GM19467 (cell line): ENCODE measurements around the gene ALPP.

Source experiments
- ATAC-seq: cut with Tn5 transposase; IDR thresholded peaks from one replicate; pipeline ENCODE4 v1.9.1; 2021; ENCODE audit warnings: mild to moderate bottlenecking, moderate library complexity; ENCODE audit not compliant: unreplicated experiment

Gene ALPP

DNA sequence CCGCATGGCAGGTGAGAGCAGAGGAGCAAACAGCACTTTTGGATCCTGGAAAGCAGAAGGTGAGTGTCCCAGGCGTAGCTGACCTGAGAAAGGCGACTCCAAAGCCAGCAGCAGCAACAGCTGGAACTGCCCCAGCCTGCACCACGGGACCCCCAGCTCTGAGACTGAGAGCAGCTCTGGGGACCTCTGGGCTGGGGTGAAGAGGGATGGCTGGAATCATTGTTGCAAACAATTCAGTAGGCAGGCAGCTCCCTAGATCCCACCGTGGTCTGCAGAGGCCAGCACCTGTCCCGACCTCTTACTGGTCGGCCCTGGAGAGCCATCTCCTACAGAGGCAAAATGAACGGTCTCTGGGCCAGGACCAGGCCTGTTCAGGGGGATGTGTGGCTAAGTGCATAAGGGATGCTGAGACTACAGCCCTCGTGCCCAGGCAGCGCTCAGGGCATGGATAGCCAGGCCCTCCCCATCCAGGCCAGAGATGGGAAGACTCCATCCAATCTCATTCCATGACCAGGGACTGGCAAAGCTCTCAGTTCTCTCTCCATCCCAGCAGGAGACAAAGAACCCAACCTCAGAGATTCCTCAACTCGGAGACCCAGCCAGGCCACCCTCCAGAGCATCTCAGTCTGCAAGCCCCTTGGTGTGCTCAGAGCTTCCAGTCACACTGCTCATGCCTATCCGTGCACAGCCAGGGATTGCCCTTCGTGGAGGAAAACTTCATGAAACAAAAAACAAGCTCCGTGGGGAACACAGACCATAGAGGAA lies 38.2 kb upstream of the ALPP start:
- ATAC-seq: no peak

DNA sequence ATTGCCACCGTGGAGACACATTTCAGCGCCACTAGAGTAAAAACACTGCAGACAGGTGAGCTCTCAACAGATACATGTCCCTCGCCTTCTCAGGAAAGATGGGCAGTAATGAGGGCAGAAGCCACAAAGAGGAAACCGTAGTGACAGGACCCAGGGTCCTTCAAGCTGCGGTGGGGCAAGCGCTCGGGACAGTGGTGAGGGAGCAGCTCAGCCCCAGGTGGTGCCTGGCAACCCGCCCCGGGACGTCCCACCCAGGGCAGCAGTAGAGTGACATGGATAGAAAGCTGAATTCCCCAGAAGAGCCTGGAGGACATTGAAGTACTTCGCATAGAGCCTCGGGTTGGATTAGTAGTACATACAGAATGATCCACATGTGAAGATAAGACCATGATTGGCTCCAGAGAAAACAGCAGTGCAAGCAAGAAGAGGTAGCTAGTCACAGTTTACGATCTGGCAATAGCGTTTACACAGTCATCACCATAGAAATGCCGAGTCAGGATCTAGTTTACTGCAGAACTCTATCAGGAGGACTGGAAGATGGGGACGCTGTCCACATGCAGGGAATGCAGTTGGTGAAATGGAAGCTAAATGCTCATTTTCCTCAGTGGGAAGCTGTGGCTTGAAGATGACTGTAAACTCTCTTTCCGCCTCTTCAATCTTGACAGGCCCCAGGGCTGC lies 37.4 kb upstream of the ALPP start:
- ATAC-seq: no peak

DNA sequence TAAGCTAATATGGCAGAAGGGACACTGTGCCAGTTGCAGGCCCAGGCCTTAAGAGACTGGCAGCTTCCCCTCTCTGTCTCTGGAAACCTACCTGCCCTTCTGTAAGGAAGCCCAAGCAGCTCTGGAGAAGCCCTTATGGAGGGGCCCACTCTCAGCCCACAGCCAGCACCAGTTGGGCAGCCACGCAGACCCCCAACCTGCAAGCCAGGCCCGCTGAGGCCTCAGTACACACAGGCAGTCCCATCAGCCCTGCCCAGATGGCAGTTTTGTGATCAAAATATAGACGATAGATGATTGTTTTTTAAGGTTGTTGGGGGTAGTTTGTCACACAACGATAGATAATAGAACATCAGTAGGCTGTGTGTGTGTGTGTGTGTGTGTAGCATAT lies 36.8 kb upstream of the ALPP start:
- ATAC-seq: no peak

DNA sequence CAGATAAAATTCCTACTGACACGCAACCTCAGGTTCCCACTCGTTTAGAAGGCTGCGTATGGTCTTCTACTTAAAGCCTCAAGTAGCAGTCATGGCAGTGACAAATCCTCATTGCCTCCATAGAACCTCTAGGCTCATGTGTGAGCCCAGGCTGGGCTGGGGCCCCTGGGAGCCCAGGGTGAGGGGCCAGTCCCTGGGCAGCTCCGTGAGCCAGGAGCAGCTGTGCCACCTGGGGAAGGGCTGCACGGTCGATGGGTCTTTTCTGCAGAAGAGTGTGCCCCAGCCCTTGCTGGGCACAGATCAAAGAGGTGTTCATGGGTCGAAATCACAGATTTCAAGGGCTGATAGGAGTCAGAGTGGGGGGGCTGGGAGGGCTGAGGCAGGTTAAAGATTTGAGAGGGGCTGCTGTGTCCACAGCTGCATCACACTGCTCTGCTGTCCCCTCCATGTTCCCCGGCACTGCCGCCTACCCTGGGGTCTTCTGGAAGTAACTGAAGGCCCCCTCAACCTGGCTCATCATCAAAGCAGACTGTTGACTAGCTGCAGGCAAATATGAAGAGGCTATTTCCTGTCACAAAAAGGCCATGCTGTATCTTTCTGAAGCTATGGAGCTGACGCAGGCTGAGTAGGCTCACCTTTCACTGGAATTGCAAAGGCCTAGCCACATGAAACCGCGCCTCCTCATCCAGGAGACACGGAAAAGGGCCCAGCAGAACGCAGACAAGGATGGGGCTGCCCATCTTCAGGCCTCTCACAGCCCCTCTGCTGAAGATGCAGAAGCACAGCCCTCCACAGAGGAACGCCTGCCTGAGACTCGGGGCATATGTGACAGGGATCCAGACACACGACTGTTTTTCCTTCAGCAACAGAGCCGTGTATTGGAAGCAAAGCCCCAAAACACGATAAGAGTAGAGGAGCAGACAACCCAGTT lies 35.7 kb upstream of the ALPP start:
- ATAC-seq: no peak

- ATAC-seq: no peak
These were observed 34.7 kb upstream of the ALPP start for GRCh38 chr2:232343821-232344220.

GRCh38 chr2:232345251-232345650 lies 33.3 kb upstream of the ALPP start:
- ATAC-seq: no peak

DNA sequence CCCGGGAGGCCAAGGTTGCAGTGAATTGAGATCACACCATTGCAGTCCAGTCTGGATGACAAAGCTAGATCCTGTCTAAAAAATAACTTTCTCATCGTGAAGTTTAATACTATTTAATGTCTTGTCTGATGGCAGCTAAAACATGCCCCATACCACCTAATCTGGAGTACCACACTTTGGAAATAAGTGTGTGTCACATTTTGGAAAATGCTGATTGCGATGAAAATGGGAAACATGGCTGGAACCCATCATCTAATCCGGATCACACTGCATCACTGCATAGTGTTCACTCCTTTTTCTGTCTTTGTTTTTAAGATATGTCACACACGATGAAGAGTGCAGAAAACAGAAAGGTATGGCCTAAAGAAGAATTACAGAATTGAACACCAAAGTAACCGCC lies 31.2 kb upstream of the ALPP start:
- no peak for ATAC-seq

- no peak for ATAC-seq
These were observed 29.6 kb upstream of the ALPP start for GRCh38 chr2:232348936-232349335.

- ATAC-seq: no peak
These were observed 29.0 kb upstream of the ALPP start for GRCh38 chr2:232349546-232349945.

DNA sequence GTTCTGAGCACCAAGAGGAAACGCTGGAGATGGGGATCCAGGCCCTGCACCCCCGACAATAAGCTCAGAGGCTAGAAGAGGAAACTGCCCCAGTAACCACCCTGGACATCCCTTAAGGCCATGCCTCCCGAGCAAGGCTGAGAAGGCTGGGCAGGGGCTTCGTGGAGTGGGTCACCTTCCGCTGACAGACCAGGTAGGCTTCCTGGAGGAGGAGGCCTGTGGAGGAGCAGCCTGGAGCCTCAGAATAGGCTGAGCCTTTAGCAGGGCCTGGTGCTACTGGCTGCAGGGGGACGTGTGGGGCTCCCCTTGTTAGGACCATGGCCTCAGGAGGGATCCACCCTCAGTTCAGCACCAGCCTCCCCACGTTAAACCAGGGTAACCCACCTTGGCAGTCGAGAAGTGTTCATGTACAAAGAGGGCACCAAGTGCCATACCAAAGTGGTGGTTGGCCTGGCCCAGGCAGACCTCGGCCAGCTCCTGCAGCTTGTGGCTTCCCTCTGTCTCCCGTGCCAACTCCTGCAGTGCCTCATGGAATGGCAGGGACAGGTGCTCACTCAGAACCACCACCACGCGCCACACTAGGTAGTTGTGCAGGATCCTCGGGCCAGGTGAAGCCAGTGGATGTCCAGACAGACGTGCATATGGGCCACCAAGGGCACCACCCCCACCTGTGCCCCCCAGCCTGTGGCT lies 28.5 kb upstream of the ALPP start:
- no peak for ATAC-seq

- ATAC-seq: no peak
These were observed 27.5 kb upstream of the ALPP start for GRCh38 chr2:232350804-232351685.

GRCh38 chr2:232351686-232352510 lies 26.7 kb upstream of the ALPP start:
- ATAC-seq: no peak

DNA sequence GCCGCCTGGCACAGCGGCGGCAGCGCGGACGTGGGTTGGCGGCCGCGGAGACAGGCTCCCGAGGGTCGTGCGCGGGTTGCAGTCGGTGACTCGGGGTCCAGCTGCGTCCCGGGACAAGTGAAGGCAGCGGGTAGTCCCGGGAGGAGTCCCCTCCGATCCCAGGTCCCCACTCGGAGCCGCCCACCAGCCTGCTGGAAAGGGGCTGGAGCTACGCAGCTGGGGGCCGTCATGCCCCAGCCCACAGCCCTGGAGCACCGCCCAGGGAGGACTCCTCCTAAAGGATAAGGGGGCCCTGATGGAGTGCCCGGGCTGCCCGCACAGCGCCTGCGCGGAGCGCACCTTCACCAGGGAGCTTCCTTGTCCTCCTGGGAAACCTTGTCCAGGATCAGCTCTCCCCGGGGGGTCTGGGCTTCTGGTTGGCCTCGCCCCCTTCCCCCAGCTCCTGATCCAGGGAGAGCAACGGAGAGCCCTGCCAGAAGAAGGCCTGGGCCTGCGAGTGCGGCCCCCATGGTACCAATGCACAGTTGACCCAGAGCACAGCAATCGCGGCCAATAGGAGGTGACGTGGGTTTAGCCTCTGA lies 25.9 kb upstream of the ALPP start:
- ATAC-seq: no peak

DNA sequence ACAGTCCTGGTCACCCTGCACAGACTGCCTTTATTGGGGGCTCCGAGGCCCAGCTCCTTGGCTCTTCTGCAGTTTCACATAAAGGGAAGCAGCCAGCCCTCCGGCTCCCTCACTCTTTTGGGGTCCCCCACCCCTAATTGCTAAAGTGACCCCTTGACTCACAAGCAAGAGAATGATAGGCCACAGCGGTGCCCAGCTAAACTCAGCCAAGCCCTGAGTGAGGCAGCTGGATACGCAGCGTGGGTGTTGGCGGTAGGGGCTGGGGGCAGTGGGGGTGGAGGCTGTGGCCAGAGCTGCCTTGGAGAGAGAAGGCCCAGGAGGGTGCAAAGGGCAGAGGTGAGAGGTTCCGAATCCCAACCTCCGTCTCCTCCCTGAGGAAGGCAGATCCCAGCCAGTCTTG lies 25.5 kb upstream of the ALPP start:
- ATAC-seq: no peak

DNA sequence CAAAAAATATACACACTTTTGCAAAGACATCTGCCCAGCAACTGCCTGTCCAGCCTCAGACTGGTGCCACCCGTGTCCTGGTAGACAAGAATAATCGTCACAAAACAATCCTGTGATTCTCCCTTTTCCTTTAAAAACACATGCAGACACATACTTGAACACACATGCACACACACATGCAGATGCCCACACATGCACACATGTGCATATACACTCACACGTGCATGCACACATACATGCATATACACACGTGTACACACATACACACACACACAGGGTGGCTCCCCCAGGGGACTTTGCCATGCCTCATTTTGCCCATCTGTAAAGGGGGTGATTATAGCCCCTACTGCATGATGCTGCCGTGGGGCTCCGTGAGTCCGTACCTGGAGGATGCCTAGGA lies 24.9 kb upstream of the ALPP start:
- no peak for ATAC-seq

DNA sequence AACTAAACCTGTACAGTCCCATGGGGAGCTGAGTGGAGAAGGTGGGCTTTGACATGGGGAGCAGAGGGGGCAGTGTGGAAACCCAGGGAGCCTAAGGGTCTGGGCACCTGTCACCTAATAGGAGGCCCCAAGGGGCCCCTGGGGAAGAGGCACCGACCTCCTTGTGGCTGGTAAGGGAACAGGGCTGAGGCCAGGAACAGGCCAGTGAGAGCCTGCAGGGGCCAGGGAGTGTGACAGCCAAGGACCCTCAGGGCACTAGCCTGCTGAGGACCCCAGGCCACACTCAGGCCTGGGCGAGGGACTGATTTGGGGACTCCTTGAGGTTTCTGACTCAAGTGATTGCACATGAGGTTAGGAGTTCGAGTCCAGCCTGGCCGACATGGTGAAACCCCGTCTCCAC lies 24.5 kb upstream of the ALPP start:
- no peak for ATAC-seq

- no peak for ATAC-seq
These were observed 16.9 kb upstream of the ALPP start for GRCh38 chr2:232361646-232362045.

DNA sequence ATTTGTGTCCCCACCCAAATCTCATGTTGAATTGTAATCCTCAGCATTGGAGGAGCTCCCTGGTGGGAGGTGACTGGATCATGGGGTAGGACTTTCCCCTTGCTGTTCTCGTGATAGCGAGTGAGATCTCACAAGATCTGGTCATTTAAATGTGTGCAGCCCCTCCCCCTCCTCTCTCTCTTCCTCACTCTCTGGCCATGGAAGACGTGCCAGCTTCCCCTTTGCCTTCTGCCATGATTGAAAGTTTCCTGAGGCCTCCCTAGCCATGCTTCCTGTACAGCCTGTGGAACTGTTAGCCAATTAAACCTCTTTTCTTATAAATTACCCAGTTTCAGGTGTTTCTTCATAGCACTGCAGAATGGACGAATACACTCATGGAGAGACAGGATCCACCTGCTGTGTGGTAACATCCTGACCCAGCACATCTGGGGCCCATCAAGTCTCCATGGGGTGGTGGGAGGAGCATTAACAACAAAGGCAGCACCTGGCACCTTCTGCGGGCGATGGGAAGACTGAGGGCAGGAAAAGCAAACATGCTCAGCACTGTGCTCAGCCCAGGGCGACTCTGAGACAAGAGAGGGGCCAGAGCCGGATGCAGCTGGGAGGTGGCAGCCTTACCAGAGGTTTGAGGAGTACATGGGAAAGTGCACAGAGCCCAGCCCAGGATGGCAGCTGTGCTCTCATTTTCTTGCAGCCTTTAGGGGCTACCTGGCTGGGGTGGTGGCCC lies 16.2 kb upstream of the ALPP start:
- ATAC-seq: no peak
